CD4-positive, alpha-beta T cell treated with Interleukin-4 for 1 hour (primary cell): ENCODE results near the gene BCL2.

ENCODE experiments used
- DNase-seq, 2 donors: peaks; one replicate each; pipeline ENCODE4 v3.0.0-alpha.2; 2020 to 2022

Gene BCL2

DNA sequence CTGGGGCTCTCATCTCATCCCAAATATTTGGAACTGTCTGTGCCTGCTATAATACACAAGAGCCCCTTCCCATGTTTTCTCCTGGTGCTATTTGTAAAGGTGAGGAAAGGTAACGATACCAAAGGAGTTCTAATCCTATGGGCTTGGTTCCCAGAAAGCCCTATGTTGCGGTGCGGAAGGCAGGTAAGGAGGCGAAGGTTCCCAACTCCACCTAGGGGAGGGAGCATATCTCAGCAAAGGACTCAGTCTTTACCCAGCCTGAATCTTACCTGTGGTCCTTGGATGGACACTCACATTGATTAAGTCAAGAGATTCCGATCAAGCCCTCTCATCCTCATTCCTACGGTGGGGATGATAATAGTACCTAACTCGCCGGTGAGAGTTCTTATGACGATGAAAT lies 140.1 kb downstream of the BCL2 start:
- no peak for DNase-seq

DNA sequence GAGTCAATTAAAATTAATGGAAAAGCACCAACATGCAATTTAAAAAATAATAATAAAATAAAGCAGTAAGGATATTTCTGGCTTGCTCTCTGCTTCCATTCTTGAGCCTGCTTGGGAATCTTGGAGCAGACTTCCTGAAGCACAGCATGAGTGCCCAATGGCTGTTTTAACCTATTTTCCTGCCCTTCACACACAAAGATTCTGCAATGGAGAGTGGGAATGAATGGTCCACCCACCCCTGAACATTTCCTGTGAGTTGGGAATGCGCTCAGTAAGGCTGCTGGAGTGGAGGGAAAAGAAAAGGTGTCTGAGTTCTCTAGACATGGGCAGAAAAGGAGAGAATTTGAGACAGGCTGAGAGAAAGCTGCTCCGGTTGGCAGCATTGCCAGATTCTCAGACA lies 140.6 kb downstream of the BCL2 start:
- no peak for DNase-seq

DNA sequence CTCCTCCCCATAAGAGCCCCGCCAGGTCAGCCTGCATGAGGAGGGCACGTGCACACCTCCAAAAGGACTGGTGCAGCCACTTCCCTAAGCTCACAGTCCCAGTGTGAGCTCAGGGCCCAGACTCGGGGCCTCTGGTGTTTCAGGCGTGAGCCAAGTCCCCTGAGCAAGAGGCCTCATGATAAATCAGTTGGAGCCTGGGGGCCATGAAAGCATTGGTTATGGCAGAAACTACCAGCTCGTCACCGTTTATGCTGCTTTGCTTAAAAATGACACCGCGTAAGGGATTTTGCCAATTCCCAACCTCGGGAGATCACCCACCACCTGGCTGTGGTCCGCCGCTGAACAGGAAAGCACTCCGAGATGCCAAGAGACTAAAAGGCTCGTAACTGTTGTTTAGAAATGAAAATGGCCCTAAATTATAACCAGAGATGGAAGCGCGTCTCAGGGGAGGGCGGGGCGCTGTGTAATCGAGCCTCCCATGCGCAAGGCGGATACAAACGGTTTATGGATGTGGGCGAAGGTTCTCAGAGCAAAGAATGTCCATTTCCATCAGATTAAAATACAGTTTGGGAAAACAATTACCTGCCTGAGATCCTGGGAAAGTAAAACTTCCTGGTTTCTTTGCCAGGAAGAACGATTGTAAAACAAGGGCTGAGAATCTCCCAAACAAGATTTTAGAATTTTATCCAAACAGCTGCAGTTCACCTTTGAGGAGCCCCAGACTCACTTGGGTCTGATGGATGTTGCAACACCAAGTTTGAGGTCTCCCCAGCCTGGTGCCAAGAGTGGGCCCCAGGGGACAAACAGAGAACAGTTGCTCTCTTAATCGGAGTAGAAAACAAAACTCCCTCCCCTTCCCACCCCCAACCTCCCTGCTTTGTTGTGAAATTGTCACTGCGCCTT lies 141.4 kb downstream of the BCL2 start:
- no peak for DNase-seq

DNA sequence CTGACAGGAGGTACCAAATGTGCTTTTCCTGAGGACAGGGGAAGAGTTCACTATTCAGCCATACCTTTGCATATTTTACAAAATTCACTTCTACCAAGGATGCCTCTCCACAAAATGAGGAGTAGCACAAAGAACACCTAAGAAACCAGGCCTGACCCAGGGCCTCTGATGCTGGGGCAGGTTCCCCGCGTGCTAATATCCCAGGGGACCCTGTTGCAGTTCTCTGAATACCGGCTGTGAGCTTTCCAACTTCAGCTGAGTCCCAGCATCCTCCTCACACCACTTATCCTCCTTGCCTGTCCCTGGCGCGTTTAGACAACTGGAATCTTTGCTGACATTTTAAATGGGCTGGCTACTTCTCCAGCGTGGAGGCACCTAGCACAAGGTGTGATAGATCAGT lies 142.3 kb downstream of the BCL2 start:
- DNase-seq, result no peak

GRCh38 chr18:63175264-63175663 lies 144.3 kb downstream of the BCL2 start:
- no peak for DNase-seq

- DNase-seq, result no peak
These were observed 145.6 kb downstream of the BCL2 start for GRCh38 chr18:63173983-63174382.

- DNase-seq, result no peak
These were observed 149.7 kb downstream of the BCL2 start for GRCh38 chr18:63169853-63170252.

DNA sequence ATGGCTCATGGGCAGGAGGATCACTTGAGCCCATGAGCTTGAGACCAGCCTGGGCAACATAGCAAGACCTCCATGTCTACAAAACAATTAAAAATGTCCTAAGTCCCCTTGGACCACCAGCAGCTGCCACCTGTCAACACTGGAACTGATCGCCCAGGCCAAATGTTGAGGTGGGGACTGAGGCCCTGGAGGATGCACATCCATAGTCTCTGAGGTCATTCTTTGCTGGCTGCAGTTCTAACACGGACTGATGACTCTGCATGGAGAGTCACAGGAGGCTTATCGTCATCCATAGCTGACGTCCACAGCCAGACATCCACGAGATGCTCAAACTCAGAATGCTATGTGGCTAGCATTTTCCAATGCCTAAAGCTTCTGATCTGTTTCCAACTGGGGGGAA lies 151.3 kb downstream of the BCL2 start:
- DNase-seq, result no peak

GRCh38 chr18:63166142-63166541 lies 153.4 kb downstream of the BCL2 start:
- DNase-seq, result no peak

GRCh38 chr18:63164396-63164795 lies 155.2 kb downstream of the BCL2 start:
- no peak for DNase-seq

DNA sequence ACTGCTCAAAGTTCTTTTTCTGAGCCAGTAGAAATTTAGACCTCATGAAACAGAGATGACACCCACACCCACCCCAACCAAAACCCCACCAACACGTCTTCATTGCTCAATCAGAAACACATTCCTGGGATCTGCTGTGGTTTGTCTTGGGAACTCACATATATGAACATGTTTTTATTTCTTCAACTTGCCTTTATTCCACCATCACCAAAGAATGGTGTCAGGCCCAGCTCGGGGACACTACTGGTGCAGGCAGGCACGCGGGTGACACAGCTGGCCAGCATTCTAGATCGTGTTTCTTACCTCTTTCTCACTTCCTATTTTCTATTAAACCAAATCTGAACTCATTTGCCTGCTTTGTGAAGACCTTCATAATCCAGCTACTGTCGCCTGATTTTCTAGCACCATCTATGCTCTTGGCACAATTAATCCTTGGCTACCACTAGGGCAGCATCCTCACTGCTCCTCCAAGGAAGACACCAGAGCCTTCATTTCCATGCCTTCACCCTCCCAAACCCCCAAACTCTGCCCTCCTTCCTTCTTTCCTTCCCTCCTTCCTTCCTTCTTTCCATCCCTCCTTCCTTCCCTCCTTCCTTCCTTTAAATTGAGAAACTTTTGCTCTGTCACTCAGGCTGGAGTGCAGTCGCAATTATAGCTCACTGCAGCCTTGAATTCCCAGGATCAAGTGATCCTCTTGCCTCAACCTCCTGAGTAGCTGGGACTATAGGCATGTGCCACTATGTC lies 157.1 kb downstream of the BCL2 start:
- DNase-seq, result peak; percentile 54 to 66

DNA sequence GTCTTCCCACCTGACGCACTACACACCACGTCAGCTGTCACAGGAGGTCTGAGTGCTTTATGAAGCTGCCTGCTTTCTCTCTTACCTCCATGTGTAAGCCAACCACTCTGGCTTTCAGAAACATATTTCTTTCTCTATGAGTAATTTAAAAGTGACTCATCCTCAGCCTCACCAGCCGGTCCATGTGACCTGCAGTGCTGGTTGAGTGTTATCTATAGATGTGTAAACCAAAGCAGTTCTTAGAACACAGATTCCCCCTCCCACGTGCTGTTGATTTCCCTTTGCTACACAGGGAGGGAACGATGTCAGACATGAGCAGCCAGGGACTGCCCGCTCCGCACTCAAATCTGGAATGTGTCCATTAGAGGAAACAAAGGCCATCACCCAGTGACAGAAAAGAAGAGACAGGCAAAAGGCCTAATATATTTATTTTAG lies 157.8 kb downstream of the BCL2 start:
- DNase-seq, result peak; percentile 88 to 93

GRCh38 chr18:63161032-63161760 lies 158.4 kb downstream of the BCL2 start:
- DNase-seq, result peak; percentile 59 to 87

GRCh38 chr18:63160172-63160995 lies 159.2 kb downstream of the BCL2 start:
- DNase-seq, result peak; percentile 19 to 59

GRCh38 chr18:63159590-63159989 lies 160.0 kb downstream of the BCL2 start:
- DNase-seq, result peak in 1 of 2 donors; percentile 35

- peak; percentile 48 to 67 for DNase-seq
These were observed 160.8 kb downstream of the BCL2 start for GRCh38 chr18:63158676-63159291.

DNA sequence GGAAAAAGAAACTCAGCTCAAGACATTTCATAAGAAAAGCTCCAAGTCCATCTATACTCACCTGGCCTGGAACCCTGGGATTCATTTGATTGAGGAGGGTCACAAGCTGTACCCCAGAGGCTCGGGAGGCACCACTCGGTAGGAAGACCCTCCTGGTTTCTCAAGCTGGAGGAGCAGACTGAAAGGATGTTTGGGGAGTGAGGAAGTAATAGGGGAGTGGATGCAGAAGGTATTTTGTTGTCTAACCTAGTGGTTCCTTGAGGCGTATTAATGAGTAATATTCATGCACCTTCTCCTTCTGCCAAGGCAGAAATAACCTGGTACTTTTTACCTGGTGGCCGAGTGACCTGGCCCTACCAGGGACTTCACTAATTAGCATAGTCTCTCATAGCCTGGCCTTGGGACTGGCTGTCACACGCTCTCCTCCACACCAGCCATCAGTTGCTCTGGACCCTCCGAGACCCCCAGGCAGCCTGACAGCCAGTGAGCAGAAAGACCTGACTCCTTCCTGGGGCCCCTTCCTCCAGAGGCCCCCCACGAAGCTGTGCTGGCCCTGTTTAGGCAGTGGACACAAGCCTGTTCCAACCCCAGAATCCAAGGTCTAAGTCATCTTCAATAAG lies 161.4 kb downstream of the BCL2 start:
- DNase-seq, result no peak

GRCh38 chr18:63157293-63158011 lies 162.1 kb downstream of the BCL2 start:
- peak; percentile 57 to 73 for DNase-seq

GRCh38 chr18:63155910-63156773 lies 163.4 kb downstream of the BCL2 start:
- peak in 1 of 2 donors; percentile 51 for DNase-seq
